Measurements from ENCODE around the gene SFMBT1. TPM values are rescaled to one million over a fixed set of nuclear protein-coding genes. Genes with fewer than 3 reads are reported as not detected.

SFMBT1 gene
- total and polyA plus RNA-seq, 2 of the 8 experiments (the other 6 are each of a cell fraction or from before 2014, with no cell fraction given), result 8.1 to 16.8 TPM

DNA sequence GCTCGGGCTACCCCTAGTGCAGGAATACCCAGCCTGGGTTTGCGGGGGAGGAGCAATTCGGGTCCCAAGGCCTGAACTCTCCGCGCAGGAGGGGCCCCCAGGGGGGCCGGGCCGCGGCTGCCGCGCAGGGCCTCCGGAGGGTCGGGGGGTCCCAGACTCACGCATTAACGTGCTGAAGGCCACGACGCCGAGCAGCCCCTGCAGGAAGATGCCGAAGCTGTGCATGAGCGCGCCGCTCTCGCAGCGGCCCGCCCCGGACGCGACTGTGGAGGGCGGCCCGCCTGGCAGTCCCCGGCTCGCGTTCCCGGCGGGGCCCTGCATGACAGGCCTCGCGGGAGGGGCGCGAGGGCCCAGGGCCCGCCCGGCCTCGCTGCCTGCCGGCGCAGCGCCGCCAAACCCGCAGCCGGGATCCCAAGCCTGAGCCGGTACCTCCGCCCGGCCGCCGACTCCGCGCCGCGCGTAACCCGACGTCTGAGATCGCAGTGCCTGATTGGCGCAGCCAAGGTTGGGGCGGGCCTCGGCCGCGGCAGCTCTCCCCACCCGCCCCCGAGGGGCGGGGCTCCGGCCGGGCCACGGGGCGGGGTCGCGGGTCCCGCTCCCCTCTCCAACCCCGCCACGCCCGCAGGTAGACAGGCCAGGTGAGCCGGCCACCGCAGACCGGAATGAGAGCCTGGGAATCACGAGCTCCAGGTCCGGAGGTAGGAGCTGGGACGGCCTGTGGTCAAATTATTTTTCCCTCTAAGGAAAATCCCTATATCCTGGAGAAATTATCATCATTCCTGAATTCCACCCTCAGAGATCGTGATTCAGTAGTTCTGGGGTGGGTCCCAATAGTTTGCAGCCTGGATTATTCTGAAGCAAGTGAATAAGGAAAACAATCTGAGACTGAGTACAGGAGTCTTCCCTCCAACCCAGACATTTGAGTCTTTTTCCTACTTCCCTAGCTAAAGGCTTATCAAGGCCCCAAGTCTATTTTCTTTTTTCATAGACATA is 148.4 kb downstream of the SFMBT1 start, which contains the start of gene STIMATE (continued):
- TF ChIP-seq HDAC6 (IDR thresholded peaks at IDR 0.05; ENCODE audit: low read depth, low read length) (no peak), CREB1 (IDR thresholded peaks at IDR 0.05) (no peak), GABPA (IDR thresholded peaks at IDR 0.05; ENCODE audit: borderline replicate concordance, insufficient read depth, low read length) (no peak), SIRT6 (IDR thresholded peaks at IDR 0.05; ENCODE audit: low read length) (no peak), SRF (IDR thresholded peaks at IDR 0.05; ENCODE audit: low read depth, low read length) (no peak), RAD21 (IDR thresholded peaks at IDR 0.05 in 1 of 2, conservative IDR thresholded peaks at IDR 0.05 in 1 of 2; ENCODE audit: low read depth in 2 of 2, low read length in 2 of 2) (no peak), FOSL1 (IDR thresholded peaks at IDR 0.05; ENCODE audit: insufficient read depth, low read depth, low read length) (no peak), SP2 (IDR thresholded peaks at IDR 0.05; ENCODE audit: low read length) (no peak), USF2 (IDR thresholded peaks at IDR 0.05; ENCODE audit: low read length) (no peak), SUZ12 (IDR thresholded peaks at IDR 0.05; ENCODE audit: low read length) (no peak), CHD1 (IDR thresholded peaks at IDR 0.05; ENCODE audit: low read depth, low read length) (no peak)
- TF ChIP-seq, protein P1, sequence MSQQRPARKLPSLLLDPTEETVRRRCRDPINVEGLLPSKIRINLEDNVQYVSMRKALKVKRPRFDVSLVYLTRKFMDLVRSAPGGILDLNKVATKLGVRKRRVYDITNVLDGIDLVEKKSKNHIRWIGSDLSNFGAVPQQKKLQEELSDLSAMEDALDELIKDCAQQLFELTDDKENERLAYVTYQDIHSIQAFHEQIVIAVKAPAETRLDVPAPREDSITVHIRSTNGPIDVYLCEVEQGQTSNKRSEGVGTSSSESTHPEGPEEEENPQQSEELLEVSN (IDR thresholded peaks at IDR 0.05), result no peak
